Measurements from ENCODE around the gene OPCML.

DNA sequence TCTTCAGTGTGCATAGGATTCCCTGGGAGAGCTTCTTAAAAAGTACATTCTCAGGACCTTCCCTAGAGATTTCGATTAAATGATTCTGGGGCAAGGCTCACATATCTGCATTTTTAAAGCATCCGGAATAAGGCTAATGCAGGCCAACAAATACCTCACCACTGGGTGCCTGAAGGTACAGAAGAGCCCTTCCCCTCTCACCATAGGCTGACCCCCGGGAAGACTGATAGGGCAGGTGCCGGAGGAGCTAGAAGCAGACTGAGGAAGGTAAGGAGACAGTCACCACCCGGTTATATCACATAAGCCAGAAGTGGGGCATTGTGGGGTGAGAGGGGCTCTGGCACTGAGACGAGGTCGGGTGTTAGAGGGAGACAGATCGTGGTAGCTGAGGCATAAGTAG, 1102.6 kb downstream of the OPCML start:
- TF ChIP-seq, protein P1, sequence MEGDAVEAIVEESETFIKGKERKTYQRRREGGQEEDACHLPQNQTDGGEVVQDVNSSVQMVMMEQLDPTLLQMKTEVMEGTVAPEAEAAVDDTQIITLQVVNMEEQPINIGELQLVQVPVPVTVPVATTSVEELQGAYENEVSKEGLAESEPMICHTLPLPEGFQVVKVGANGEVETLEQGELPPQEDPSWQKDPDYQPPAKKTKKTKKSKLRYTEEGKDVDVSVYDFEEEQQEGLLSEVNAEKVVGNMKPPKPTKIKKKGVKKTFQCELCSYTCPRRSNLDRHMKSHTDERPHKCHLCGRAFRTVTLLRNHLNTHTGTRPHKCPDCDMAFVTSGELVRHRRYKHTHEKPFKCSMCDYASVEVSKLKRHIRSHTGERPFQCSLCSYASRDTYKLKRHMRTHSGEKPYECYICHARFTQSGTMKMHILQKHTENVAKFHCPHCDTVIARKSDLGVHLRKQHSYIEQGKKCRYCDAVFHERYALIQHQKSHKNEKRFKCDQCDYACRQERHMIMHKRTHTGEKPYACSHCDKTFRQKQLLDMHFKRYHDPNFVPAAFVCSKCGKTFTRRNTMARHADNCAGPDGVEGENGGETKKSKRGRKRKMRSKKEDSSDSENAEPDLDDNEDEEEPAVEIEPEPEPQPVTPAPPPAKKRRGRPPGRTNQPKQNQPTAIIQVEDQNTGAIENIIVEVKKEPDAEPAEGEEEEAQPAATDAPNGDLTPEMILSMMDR (IDR thresholded peaks at IDR 0.05), result no peak
- no peak for TF ChIP-seq POLR2A (IDR thresholded peaks at IDR 0.05)

Measured in lower leg skin (tissue), 3 donors.